Astrocyte (in vitro differentiated cells and primary cell): Measurements from ENCODE around the gene ATL2. TPM values are rescaled to one million over a fixed set of nuclear protein-coding genes. Genes with fewer than 3 reads are reported as not detected.

Experiments
- DNase-seq: peaks from one replicate; pipeline ENCODE4 v3.0.0-alpha.2; 2010; ENCODE audit warnings: low read depth
- FAIRE-seq: peaks from 2 replicates; lab custom pipeline; 2011; peaks lifted over from hg19 to GRCh38; lab: Jason Lieb, UNC
- H2AFZ ChIP-seq: 2 replicates; pipeline ENCODE4 v1.6.0; 2012; ENCODE audit warnings: low read depth, low read length, inconsistent platforms
- H3K27ac ChIP-seq: 2 replicates; pipeline ENCODE4 v1.5.1; 2011; ENCODE audit warnings: low read depth, low read length, inconsistent platforms
- H3K27me3 ChIP-seq: 2 replicates; pipeline ENCODE4 v1.6.0; 2011; ENCODE audit warnings: low read length, inconsistent platforms; ENCODE audit not compliant: insufficient read depth
- H3K36me3 ChIP-seq: 2 replicates; pipeline ENCODE4 v1.5.1; 2011; ENCODE audit warnings: low read length, inconsistent platforms; ENCODE audit not compliant: insufficient read depth
- H3K4me1 ChIP-seq: 2 replicates; pipeline ENCODE4 v1.5.1; 2011; ENCODE audit warnings: low read length, inconsistent platforms; ENCODE audit not compliant: insufficient read depth
- H3K4me2 ChIP-seq: 2 replicates; pipeline ENCODE4 v1.6.0; 2012; ENCODE audit warnings: low read length, inconsistent platforms
- H3K4me3 ChIP-seq: 2 replicates; pipeline ENCODE4 v1.5.1; 2011; ENCODE audit warnings: low read depth, mild to moderate bottlenecking, low read length, inconsistent platforms; ENCODE audit not compliant: insufficient read depth
- H3K79me2 ChIP-seq: 2 replicates; pipeline ENCODE4 v1.6.0; 2012; ENCODE audit warnings: mild to moderate bottlenecking, low read length, inconsistent platforms; ENCODE audit not compliant: insufficient read depth
- H3K9ac ChIP-seq: 2 replicates; pipeline ENCODE4 v1.6.0; 2012; ENCODE audit warnings: mild to moderate bottlenecking, low read length, inconsistent platforms
- H3K9me3 ChIP-seq: 2 replicates; pipeline ENCODE4 v1.5.1; 2012; ENCODE audit warnings: low read depth, mild to moderate bottlenecking, low read length, inconsistent platforms; ENCODE audit not compliant: insufficient read depth
- H4K20me1 ChIP-seq: 2 replicates; pipeline ENCODE4 v1.6.0; 2012; ENCODE audit warnings: low read length, inconsistent platforms; ENCODE audit not compliant: insufficient read depth
- H3K27ac Mint-ChIP-seq: one replicate; pipeline ENCODE4 v1.8.0; 2021; ENCODE audit warnings: mild to moderate bottlenecking, mixed read lengths; ENCODE audit not compliant: unreplicated experiment
- H3K27me3 Mint-ChIP-seq: one replicate; pipeline ENCODE4 v1.8.0; 2021; ENCODE audit warnings: low read depth, mixed read lengths; ENCODE audit not compliant: unreplicated experiment
- H3K36me3 Mint-ChIP-seq: one replicate; pipeline ENCODE4 v1.8.0; 2021; ENCODE audit warnings: low read depth, mixed read lengths; ENCODE audit not compliant: unreplicated experiment
- H3K4me1 Mint-ChIP-seq: one replicate; pipeline ENCODE4 v1.8.0; 2021; ENCODE audit warnings: low read depth, mixed read lengths; ENCODE audit not compliant: unreplicated experiment
- H3K4me3 Mint-ChIP-seq: one replicate; pipeline ENCODE4 v1.8.0; 2021; ENCODE audit warnings: mild to moderate bottlenecking, moderate library complexity, mixed read lengths; ENCODE audit not compliant: unreplicated experiment
- H3K9me3 Mint-ChIP-seq: one replicate; pipeline ENCODE4 v1.8.0; 2021; ENCODE audit warnings: mild to moderate bottlenecking, mixed read lengths; ENCODE audit not compliant: unreplicated experiment
- EZH2 ChIP-seq: IDR thresholded peaks from 2 replicates; pipeline ENCODE4 v1.6.1; 2012; ENCODE audit warnings: mild to moderate bottlenecking, low read length, inconsistent platforms; ENCODE audit not compliant: insufficient read depth
- total RNA-seq: library from RNA; stranded (reverse); gene quantifications from 2 replicates; pipeline ENCODE4 v1.2.1, GENCODE V29; 2021
- TF ChIP-seq, protein P1 (sequence below): IDR thresholded peaks from 2 replicates; pipeline ENCODE4 v1.5.1; 2011; ENCODE audit warnings: low read depth, mild to moderate bottlenecking, inconsistent platforms, low read length, moderate library complexity; ENCODE audit not compliant: insufficient read depth

ATL2 gene
- total RNA-seq, 1 donor from 2014 or later, result 34.9 TPM

- Histone ChIP-seq H3K9me3 (no peaks in the 10 kb centered on the region), H3K36me3 (no peaks in the 10 kb centered on the region), H3K4me1 (no peaks in the 10 kb centered on the region), H4K20me1 (peaks cover 20% of the 10 kb centered on the region), H3K27me3 (no peaks in the 10 kb centered on the region), H3K4me3 (no peak overlapping the region), H3K9ac (no peak overlapping the region), H3K79me2 (peaks cover 70% of the 10 kb centered on the region), H3K4me2 (no peak overlapping the region), H2AFZ (no peak overlapping the region), H3K27ac (no peak overlapping the region)
- no peak for FAIRE-seq
- Mint-ChIP-seq H3K27ac (no peak overlapping the region), H3K4me3 (no peak overlapping the region), H3K36me3 (peaks cover 4% of the 10 kb centered on the region), H3K9me3 (no peaks in the 10 kb centered on the region), H3K4me1 (no peaks in the 10 kb centered on the region), H3K27me3 (no peaks in the 10 kb centered on the region)
- TF ChIP-seq, protein P1, sequence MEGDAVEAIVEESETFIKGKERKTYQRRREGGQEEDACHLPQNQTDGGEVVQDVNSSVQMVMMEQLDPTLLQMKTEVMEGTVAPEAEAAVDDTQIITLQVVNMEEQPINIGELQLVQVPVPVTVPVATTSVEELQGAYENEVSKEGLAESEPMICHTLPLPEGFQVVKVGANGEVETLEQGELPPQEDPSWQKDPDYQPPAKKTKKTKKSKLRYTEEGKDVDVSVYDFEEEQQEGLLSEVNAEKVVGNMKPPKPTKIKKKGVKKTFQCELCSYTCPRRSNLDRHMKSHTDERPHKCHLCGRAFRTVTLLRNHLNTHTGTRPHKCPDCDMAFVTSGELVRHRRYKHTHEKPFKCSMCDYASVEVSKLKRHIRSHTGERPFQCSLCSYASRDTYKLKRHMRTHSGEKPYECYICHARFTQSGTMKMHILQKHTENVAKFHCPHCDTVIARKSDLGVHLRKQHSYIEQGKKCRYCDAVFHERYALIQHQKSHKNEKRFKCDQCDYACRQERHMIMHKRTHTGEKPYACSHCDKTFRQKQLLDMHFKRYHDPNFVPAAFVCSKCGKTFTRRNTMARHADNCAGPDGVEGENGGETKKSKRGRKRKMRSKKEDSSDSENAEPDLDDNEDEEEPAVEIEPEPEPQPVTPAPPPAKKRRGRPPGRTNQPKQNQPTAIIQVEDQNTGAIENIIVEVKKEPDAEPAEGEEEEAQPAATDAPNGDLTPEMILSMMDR, result no peak
- no peak for TF ChIP-seq EZH2
- no peak for DNase-seq
Measured at GRCh38 chr2:38353402-38353801, 23.7 kb downstream of the ATL2 start.

GRCh38 chr2:38352336-38352735, 24.7 kb downstream of the ATL2 start:
- TF ChIP-seq, protein P1, result no peak
- no peak for TF ChIP-seq EZH2
- no peaks in the 10 kb centered on the region for H3K27me3 Mint-ChIP-seq
- no peak overlapping the region for H3K4me3 Mint-ChIP-seq
- H3K36me3 Mint-ChIP-seq, result peaks cover 4% of the 10 kb centered on the region
- Histone ChIP-seq H2AFZ (no peak overlapping the region), H3K4me1 (no peaks in the 10 kb centered on the region), H3K36me3 (no peaks in the 10 kb centered on the region), H3K27ac (no peak overlapping the region), H3K4me3 (no peak overlapping the region), H3K9me3 (no peaks in the 10 kb centered on the region), H3K4me2 (no peak overlapping the region), H3K79me2 (peaks cover 71% of the 10 kb centered on the region), H4K20me1 (peaks cover 23% of the 10 kb centered on the region), H3K9ac (no peak overlapping the region), H3K27me3 (no peaks in the 10 kb centered on the region)
- H3K4me1 Mint-ChIP-seq, result no peaks in the 10 kb centered on the region
- no peak overlapping the region for H3K27ac Mint-ChIP-seq
- no peak for FAIRE-seq
- no peak for DNase-seq
- no peaks in the 10 kb centered on the region for H3K9me3 Mint-ChIP-seq

DNA sequence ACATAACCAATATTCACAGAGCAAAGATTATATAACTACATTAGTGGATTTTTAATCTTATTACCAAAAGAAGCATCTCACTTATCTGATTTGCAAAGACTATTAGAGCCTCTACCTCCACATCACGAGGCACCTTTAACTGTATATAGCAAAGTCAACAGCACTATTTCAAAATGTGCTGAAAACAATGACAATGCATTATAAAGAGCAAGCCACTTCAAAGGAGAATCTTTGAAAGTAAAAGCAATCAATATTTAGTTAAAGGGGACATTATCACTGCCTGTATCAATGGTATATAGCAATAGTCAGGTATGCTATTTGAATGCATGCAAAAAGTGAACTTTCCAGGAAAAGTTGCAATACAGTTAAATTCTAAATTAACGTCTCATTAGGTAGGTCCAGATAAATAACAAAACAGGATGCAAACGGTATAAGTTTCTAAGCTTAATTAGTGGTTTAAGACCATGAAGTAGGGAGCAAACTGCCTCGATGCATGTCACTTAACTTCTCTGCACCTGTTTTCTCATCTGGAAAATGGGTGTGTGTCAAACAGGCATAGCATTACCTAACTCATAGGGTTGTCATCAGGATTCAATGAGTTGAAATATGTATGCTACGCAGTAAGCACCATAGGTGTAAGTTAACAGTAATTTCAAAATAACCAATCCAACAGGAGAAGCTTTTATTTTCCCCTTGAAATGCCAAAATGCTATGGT, 31.6 kb downstream of the ATL2 start:
- peaks cover 5% of the 10 kb centered on the region for H3K36me3 ChIP-seq
- H3K36me3 Mint-ChIP-seq, result peaks cover 11% of the 10 kb centered on the region
- no peaks in the 10 kb centered on the region for H3K27me3 Mint-ChIP-seq
- no peaks in the 10 kb centered on the region for H3K9me3 Mint-ChIP-seq
- no peaks in the 10 kb centered on the region for H3K4me1 Mint-ChIP-seq
- no peaks in the 10 kb centered on the region for H3K4me1 ChIP-seq
- H2AFZ ChIP-seq, result no peak overlapping the region
- no peak for DNase-seq
- no peaks in the 10 kb centered on the region for H3K9me3 ChIP-seq
- no peak overlapping the region for H3K9ac ChIP-seq
- FAIRE-seq, result no peak
- no peak overlapping the region for H3K4me3 Mint-ChIP-seq
- TF ChIP-seq EZH2, result no peak
- TF ChIP-seq, protein P1, result no peak
- peaks cover 21% of the 10 kb centered on the region for H4K20me1 ChIP-seq
- H3K27ac ChIP-seq, result no peak overlapping the region
- no peak overlapping the region for H3K4me3 ChIP-seq
- no peak overlapping the region for H3K4me2 ChIP-seq
- H3K27me3 ChIP-seq, result no peaks in the 10 kb centered on the region
- peaks cover 58% of the 10 kb centered on the region for H3K79me2 ChIP-seq
- H3K27ac Mint-ChIP-seq, result no peak overlapping the region
